NOMO-1 treated with DMSO at 0.1 percent for 48 hours (cell line): ENCODE measurements around the gene RIPOR1.
A peak's percentile ranks its signal among the peaks of the same experiment; 100 is the strongest.
"Not testable (repeated sequence)": the region's sequence is repeated elsewhere in the genome, so short reads cannot be mapped to it uniquely, and the experiment has no call there.

Experiments used
- DNase-seq: peaks from one replicate; lab custom pipeline; 2025; ENCODE audit not compliant: unreplicated experiment; lab: John Stamatoyannopoulos, UW

The RIPOR1 gene, protein sequence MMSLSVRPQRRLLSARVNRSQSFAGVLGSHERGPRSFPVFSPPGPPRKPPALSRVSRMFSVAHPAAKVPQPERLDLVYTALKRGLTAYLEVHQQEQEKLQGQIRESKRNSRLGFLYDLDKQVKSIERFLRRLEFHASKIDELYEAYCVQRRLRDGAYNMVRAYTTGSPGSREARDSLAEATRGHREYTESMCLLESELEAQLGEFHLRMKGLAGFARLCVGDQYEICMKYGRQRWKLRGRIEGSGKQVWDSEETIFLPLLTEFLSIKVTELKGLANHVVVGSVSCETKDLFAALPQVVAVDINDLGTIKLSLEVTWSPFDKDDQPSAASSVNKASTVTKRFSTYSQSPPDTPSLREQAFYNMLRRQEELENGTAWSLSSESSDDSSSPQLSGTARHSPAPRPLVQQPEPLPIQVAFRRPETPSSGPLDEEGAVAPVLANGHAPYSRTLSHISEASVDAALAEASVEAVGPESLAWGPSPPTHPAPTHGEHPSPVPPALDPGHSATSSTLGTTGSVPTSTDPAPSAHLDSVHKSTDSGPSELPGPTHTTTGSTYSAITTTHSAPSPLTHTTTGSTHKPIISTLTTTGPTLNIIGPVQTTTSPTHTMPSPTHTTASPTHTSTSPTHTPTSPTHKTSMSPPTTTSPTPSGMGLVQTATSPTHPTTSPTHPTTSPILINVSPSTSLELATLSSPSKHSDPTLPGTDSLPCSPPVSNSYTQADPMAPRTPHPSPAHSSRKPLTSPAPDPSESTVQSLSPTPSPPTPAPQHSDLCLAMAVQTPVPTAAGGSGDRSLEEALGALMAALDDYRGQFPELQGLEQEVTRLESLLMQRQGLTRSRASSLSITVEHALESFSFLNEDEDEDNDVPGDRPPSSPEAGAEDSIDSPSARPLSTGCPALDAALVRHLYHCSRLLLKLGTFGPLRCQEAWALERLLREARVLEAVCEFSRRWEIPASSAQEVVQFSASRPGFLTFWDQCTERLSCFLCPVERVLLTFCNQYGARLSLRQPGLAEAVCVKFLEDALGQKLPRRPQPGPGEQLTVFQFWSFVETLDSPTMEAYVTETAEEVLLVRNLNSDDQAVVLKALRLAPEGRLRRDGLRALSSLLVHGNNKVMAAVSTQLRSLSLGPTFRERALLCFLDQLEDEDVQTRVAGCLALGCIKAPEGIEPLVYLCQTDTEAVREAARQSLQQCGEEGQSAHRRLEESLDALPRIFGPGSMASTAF

GRCh38 chr16:67528222-67528869 is at the start of gene RIPOR1:
Gene RIPOR1 (plus strand): TSS chr16:67528829. CDS start chr16:67538447, 9,618 bp downstream.
- no peak for DNase-seq

DNA sequence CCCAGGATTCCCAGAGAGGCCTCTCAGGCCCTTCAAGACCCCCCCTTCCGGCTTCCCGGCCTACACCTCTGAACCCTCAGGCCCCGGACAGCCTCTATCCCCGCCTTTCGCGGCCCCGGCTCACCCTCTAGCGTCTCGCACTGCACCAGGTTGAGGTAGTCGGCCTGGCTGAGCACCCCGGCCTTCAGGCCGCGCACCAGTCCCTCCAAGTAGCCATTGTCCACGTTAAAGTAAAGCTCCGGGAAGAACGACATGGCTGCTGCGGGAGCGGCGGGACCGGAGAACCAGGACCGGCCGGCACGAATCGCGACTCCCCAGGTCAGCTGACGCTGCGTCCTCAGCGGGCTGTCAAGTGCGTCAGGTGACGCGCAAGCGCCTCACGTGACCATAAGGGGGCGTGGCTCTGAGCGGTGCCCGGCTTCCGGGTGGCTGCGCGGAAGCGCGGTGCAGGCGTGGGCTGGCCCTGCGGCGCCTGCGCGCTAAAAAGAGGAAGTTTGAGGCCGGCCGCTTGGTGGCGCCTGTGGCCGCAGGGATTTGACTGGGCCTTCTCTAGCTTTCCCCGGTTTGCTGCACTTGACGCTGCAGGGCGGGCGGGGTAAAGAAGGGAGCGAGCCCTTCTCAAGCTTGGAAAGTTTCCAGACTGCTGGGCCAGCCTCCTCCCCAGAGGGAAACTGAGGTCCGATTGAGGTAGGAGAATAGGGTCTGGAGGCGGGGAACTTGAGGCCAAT is 47.6 kb upstream of the RIPOR1 start, which contains the start of gene ATP6V0D1:
ATP6V0D1 (minus strand) TSS at position 325 of the 728 bp plus-strand sequence; CDS start at position 254, 71 bp downstream.
- peak; percentile 95 for DNase-seq

GRCh38 chr16:67481561-67482232 is 46.9 kb upstream of the RIPOR1 start:
- peak; percentile 21 for DNase-seq

- no peak for DNase-seq
Measured at GRCh38 chr16:67482233-67482924, 46.2 kb upstream of the RIPOR1 start.

GRCh38 chr16:67483150-67483549 is 45.5 kb upstream of the RIPOR1 start, which contains the start of gene AGRP:
Gene AGRP (minus strand): TSS chr16:67483547. CDS start chr16:67483398, 149 bp downstream.
- DNase-seq: no peak

- no peak for DNase-seq
Measured at GRCh38 chr16:67483731-67484525, 44.7 kb upstream of the RIPOR1 start.

DNA sequence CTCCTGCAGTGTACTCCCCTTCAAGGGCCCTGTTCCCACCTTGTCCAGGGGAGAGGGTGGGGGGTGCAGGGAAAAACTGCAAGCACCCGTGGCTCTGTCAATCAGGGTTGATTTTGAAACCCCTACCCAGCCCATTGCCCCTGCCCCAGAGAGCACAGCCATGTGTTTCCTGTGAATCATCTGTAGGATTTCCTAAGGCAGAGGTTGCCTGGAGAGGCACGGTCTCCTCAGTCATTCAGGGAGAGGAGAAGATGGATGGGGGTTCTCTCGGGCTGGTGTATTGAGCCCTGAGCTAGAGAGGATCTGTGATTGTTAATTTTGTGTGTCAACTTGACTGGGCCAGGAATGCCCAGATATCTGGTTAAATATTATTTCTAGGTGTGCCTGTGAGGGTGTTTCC is 41.8 kb upstream of the RIPOR1 start:
- peak; percentile 17 for DNase-seq

DNA sequence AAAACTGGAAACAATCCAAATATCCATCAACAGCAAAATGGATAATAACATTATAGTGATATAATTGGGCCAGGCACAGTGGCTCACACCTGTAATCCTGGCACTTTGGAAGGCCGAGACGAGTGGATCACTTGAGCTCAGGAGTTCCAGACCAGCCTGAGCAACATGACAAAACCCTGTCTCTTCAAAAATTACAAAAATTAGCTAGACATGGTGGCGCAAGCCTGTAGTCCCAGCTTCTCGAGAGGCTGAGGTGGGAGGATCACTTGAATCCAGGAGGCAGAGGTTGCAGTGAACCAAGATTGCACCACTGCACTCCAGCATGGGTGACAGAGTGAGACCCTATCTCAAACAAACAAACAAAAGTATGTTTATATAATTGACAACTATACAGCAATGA is 41.1 kb upstream of the RIPOR1 start:
- not testable (repeated sequence) for DNase-seq

- DNase-seq: no peak
Measured at GRCh38 chr16:67489401-67490083, 39.1 kb upstream of the RIPOR1 start.

GRCh38 chr16:67490335-67491096 is 38.1 kb upstream of the RIPOR1 start:
- DNase-seq: peak; percentile 73

DNA sequence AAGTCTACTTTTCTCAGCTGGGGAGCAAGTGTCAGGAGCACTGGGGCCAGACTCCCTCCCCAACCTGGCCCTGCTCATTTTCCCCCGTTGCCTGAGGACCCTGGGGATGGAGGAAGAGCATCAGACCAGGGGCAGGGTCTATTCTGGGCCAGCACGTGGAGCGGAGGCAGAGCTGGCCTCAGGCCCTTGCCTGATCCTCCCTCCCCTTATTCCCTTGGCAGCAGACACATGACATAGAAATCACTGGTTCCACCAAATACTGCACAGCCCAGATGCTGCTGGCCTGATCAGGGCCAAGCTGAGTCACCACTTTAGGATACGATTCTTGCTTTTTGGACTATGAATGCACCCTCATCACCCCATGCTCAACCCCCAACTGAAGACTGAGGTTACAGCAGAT is 29.5 kb upstream of the RIPOR1 start:
- DNase-seq: no peak

DNA sequence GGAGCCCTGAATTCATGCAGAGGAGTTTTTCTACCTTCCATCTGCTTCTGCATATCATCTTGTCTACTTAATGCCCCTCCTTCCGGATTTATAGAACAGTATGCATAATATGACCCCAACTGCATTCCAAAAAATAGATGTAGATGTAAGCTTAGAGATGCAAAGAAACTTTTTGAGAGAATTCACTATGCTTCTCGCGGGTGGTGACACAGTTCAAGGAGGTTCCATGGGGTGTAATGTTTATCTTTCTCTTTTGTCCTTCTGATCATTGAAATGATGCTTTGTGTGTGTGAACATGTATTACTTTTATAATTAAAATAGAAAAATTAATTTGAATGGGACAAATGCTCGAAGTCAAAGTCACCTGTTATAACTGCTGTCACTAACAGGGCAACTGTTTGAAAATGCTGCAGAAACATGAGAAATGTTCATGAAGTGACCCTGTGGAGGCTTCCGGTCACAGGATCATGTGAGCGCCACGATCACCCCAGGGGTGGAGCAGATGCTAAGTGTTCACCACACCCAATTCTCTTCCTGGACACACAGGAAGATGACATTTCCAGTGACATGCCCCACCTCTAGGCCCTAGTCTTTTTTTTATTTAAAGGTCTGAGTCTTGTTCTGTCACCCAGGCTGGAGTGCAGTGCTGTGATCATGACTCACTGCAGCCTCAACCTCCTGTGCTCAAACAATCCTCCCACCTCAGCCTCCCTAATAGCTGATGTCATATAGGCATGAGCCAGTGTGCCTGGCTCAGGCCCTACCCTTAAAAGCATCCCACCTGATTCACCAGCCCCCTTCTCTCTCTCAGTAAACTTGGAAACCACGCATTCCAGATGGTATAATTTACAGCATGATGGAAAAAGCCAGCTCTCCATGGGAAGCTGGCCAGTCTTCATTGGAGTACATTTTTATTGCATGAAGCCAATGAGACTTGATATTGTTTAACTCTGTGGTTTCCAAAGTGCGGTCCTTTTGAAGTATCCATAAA is 24.3 kb upstream of the RIPOR1 start:
- peak; percentile 79 for DNase-seq

DNA sequence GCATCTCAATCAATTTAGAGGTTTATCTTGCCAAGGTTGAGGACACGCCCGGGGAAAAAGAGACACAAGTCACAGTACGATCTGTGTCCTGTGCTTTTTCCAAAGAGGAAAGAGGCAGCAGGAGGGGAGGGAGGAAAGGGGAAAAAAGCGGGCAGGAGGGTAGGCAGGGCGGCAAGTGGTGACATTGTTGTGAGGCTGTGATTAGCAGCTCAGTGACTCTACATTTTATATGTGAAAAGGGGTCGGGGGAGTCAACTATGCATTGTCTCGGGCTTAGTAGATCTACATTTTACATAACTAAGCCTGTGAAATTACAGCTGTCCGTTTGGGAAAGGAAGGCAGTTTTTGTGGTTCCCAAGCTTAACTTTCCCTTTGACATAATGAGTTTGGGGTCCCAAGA is 22.2 kb upstream of the RIPOR1 start:
- DNase-seq: no peak

DNA sequence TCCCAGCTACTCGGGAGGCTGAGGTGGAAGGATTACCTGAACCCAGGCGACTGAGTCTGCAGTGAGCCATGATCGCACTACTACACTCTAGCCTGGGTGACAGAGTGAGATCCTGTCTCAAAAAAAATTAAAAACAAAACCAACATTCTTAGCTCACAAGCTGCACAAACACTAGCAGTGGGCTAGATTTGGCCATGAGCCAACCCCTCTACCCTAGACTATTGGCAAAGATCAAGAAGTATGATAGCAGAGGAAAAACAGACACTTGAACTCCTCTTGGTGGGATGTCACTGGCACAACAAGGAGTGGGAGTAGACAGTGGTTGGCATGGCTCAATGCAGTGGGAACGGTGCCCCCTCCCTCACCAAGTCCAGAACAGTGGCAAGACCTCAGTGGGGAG is 19.6 kb upstream of the RIPOR1 start:
- DNase-seq: no peak

GRCh38 chr16:67513892-67514291 is 14.7 kb upstream of the RIPOR1 start:
- not testable (repeated sequence) for DNase-seq
